GM21360 (cell line): ENCODE data around the gene HMOX1.

Experiments used
- ATAC-seq: cut with Tn5 transposase; IDR thresholded peaks from one replicate; pipeline ENCODE4 v1.9.1; 2021; ENCODE audit warnings: mild to moderate bottlenecking, moderate library complexity; ENCODE audit not compliant: unreplicated experiment

Gene HMOX1

GRCh38 chr22:35400501-35400790 lies 19.6 kb downstream of the HMOX1 start:
- no peak for ATAC-seq

- ATAC-seq, result no peak
These were observed 21.0 kb downstream of the HMOX1 start for GRCh38 chr22:35401863-35402262.

GRCh38 chr22:35403356-35403755 lies 22.5 kb downstream of the HMOX1 start:
- no peak for ATAC-seq

- no peak for ATAC-seq
These were observed 23.3 kb downstream of the HMOX1 start for GRCh38 chr22:35404176-35404575.

GRCh38 chr22:35406443-35406842 lies 25.5 kb downstream of the HMOX1 start:
- ATAC-seq, result no peak

DNA sequence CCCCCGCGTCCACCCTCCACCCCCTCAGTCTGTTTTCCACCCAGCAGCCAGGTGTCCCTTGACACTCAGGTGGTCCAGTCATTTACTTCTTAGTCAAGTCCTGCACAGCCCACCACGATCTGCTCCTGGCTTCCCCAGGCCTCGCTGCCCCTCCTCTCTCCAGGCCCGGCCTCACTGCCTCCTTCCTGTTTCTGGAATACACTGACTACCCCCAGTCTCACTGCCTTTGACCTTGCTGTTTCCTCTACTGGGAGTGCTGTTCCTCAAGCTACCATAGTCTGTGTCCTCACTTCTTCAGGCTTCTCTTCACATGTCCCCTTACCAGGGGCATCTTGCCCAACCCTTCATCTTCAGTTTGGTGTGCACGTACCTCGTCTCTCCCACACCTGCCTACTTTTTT lies 26.5 kb downstream of the HMOX1 start:
- no peak for ATAC-seq

- peak; percentile 56 for ATAC-seq
These were observed 29.1 kb downstream of the HMOX1 start for GRCh38 chr22:35409783-35410662.

GRCh38 chr22:35410663-35411034 lies 29.8 kb downstream of the HMOX1 start:
- no peak for ATAC-seq

GRCh38 chr22:35411102-35411501 lies 30.2 kb downstream of the HMOX1 start:
- no peak for ATAC-seq

- no peak for ATAC-seq
These were observed 32.7 kb downstream of the HMOX1 start for GRCh38 chr22:35413624-35414023.

GRCh38 chr22:35417606-35418005 lies 36.7 kb downstream of the HMOX1 start:
- no peak for ATAC-seq

GRCh38 chr22:35418088-35418487 lies 37.2 kb downstream of the HMOX1 start:
- no peak for ATAC-seq

GRCh38 chr22:35418731-35419130 lies 37.8 kb downstream of the HMOX1 start:
- ATAC-seq, result no peak

GRCh38 chr22:35419756-35420155 lies 38.9 kb downstream of the HMOX1 start:
- no peak for ATAC-seq

DNA sequence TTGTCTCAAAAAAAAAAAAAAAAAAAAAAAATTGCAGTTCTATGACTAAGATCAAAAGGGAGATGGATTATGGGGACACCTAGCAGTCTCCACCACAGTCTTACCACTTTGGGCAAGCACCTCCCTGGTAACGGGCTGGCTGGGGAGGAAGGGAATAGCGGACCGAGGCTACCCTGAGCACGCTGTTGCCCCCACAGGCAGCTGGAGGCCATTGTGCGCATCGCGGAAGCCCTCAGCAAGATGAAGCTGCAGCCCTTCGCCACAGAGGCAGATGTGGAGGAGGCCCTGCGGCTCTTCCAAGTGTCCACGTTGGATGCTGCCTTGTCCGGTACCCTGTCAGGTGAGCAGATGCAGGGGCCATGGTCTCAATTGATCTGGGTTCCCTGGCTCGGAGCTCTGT lies 40.2 kb downstream of the HMOX1 start:
- ATAC-seq, result no peak

GRCh38 chr22:35422145-35422544 lies 41.2 kb downstream of the HMOX1 start:
- no peak for ATAC-seq

DNA sequence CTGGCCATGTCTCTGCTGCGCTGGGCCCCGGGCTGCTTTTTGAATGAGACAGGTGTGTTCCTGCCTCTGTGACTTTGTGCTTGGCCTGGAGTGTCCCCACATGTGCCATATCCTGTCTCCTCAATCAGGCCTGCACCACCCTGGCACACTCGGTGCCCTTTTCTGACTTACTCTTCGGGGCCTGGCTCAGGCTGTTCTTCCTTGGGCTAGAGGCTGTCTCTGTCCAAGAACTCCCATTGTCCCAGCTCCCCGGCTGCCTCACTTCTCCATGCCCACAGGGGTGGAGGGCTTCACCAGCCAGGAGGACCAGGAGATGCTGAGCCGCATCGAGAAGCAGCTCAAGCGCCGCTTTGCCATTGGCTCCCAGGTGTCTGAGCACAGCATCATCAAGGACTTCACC lies 42.0 kb downstream of the HMOX1 start:
- no peak for ATAC-seq

DNA sequence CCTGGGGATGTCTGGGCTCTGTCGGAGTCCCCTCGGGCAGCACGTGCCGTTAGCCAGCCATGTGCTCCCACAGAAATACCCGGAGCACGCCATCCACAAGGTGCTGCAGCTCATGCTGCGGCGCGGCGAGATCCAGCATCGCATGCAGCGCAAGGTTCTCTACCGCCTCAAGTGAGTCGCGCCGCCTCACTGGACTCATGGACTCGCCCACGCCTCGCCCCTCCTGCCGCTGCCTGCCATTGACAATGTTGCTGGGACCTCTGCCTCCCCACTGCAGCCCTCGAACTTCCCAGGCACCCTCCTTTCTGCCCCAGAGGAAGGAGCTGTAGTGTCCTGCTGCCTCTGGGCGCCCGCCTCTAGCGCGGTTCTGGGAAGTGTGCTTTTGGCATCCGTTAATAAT lies 43.2 kb downstream of the HMOX1 start:
- ATAC-seq, result no peak

DNA sequence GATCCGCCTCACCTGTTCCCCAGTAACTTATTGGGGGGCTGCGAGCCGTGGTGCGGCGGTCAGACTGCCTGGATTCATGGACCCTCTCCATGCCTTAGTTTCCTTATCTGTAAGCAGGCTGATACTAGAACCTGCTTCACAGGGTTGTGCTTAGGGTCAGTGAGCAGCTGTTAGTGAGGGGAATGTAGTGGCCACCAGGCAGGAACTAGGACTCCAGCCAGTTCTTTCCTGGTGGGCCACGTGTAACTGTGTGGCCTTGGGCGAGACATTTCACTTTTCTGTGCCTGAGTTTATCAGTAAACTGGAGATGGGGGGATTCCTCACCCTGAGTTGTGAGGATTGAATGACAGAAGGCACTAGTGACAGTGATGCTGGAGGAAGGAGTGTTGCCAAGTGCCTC lies 43.9 kb downstream of the HMOX1 start:
- ATAC-seq, result no peak

DNA sequence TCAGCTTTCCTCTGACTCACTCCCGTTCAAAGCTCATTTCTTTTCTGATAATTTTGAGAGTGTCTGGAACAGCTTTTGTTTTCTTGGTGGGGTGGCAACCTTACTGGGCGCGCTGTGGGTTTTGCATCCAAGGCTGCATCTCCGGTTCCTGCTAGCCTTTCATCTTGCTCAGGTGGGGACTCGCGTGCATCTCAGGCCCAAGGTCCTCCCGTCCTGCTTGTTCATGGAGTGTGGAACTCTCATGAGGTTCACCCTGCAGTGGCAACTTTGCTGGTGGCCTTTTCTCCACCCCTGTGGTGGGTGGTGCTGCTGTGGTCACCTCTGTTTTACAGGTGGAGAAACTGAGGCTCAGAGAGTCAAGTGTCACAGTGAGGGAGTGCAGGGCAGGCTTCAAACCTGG lies 44.6 kb downstream of the HMOX1 start:
- ATAC-seq, result no peak

GRCh38 chr22:35425971-35426800 lies 45.3 kb downstream of the HMOX1 start:
- ATAC-seq, result no peak

GRCh38 chr22:35426801-35427140 lies 45.9 kb downstream of the HMOX1 start:
- no peak for ATAC-seq
